Mucosa of descending colon (tissue), 3 donors: Measurements from ENCODE around the gene TRAF3. TPM values are rescaled to one million over a fixed set of nuclear protein-coding genes. Genes with fewer than 3 reads are reported as not detected.
A peak's percentile ranks its signal among the peaks of the same experiment; 100 is the strongest.

Experiments
- ATAC-seq: fragments of 200-7000 bp; cut with Tn5 transposase; one replicate; pipeline ENCODE4 v1.9.1; 2020; ENCODE audit warnings: mild to moderate bottlenecking, moderate library complexity
- DNase-seq, 3 donors: peaks; one replicate each; pipeline ENCODE4 v3.0.0-alpha.2; 2020
- H3K36me3 ChIP-seq: fragments of 200-600 bp; one replicate; pipeline ENCODE4 v1.8.0; 2021; ENCODE audit warnings: low read depth, mild to moderate bottlenecking
- H3K4me1 ChIP-seq: fragments of 200-600 bp; one replicate; pipeline ENCODE4 v1.8.0; 2021; ENCODE audit warnings: low read depth, mild to moderate bottlenecking
- H3K4me3 ChIP-seq: fragments of 200-600 bp; one replicate; pipeline ENCODE4 v1.8.0; 2021; ENCODE audit warnings: mild to moderate bottlenecking
- H3K9me3 ChIP-seq: fragments of 200-600 bp; one replicate; pipeline ENCODE4 v1.8.0; 2021; ENCODE audit warnings: mild to moderate bottlenecking
- intact Hi-C, 2 donors: fragments of 100-400 bp; cut with DNase I in 1 of 2; cut with micrococcal nuclease in 1 of 2; formaldehyde crosslinking; loops; one replicate each; pipeline versions ENCODE4 v1.11.0 to v1.11.1; 2022; cut with DNase I, micrococcal nuclease
- total RNA-seq, 3 donors: library from RNA; stranded (reverse); fragmentation: NEBNext Ultra II Directional in 2 of 3; extraction: Animal tissue kit (Norgen Biotek cat#: 25700) in 2 of 3; gene quantifications; one replicate each; pipeline versions ENCODE4 v1.2.1 to v1.2.4, GENCODE V29; 2021 to 2023
- TF ChIP-seq, protein P1 (sequence below): fragments of 200-600 bp; IDR thresholded peaks from one replicate; pipeline ENCODE4 v1.8.0; 2022; ENCODE audit warnings: antibody characterized with exemption, mild to moderate bottlenecking
- donor health status: DM: no; HTN: no; CAD: no; lungs with moderate emphysema.
- donor health status: DM: no; HTN: no; CAD: no.
- donor health status: DM: no; HTN: yes; CAD: no.

The TRAF3 gene
- total RNA-seq, 3 donors from 2014 or later: 20.9 to 36.0 (median 21.3) TPM

DNA sequence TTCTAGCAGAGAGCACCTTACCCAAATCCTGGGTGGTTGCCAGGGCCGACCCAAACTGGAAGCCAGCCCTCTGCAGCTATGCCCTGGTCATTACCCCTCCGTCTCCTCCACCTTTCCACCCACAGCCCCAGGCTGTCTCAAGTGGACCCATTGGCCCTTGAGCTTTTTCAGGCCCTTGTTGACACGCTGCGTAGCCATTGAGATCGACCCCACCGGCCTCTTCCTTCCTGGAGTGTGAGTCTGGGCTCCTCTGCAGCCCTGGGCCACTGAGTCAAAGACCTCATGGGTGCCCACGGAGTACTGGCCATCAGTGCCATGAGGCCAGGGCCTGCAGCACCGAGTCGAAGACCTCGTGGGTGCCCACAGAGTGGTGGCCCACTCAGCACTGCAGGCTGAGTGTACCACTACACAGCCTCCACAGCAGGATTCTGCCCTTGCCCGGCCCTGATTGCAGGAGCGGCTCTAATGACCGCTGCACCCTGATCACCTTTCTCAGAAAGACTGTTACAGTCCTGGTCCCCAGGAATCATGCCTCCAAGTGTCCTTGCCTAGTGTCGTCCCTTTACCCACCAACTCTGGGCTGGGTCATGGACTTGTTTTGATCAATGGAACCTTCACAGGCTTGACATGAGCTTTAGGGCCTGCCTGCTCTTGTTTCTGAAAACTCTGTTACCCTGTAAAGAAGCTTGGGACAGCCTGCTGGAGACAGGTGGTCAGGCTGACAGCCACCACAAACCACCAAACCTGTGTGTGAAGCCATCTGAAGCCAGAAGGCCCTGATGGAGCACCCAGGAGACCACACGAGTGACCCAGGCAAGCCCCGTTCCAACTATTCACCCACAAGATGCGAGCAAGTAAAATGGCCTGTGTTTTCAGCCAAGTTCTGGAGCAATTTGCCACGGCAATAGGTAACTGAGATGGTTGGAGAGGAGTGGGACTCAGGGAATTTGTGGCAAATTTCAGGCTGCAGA is 39.6 kb upstream of the TRAF3 start:
- no peak for ATAC-seq
- Histone ChIP-seq H3K4me1 (no peaks in the 10 kb centered on the region), H3K36me3 (no peaks in the 10 kb centered on the region), H3K9me3 (peaks cover 18% of the 10 kb centered on the region), H3K4me3 (no peak overlapping the region)
- intact Hi-C loops: no loop called here
- DNase-seq: no peak
- TF ChIP-seq, protein P1, sequence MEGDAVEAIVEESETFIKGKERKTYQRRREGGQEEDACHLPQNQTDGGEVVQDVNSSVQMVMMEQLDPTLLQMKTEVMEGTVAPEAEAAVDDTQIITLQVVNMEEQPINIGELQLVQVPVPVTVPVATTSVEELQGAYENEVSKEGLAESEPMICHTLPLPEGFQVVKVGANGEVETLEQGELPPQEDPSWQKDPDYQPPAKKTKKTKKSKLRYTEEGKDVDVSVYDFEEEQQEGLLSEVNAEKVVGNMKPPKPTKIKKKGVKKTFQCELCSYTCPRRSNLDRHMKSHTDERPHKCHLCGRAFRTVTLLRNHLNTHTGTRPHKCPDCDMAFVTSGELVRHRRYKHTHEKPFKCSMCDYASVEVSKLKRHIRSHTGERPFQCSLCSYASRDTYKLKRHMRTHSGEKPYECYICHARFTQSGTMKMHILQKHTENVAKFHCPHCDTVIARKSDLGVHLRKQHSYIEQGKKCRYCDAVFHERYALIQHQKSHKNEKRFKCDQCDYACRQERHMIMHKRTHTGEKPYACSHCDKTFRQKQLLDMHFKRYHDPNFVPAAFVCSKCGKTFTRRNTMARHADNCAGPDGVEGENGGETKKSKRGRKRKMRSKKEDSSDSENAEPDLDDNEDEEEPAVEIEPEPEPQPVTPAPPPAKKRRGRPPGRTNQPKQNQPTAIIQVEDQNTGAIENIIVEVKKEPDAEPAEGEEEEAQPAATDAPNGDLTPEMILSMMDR: no peak

DNA sequence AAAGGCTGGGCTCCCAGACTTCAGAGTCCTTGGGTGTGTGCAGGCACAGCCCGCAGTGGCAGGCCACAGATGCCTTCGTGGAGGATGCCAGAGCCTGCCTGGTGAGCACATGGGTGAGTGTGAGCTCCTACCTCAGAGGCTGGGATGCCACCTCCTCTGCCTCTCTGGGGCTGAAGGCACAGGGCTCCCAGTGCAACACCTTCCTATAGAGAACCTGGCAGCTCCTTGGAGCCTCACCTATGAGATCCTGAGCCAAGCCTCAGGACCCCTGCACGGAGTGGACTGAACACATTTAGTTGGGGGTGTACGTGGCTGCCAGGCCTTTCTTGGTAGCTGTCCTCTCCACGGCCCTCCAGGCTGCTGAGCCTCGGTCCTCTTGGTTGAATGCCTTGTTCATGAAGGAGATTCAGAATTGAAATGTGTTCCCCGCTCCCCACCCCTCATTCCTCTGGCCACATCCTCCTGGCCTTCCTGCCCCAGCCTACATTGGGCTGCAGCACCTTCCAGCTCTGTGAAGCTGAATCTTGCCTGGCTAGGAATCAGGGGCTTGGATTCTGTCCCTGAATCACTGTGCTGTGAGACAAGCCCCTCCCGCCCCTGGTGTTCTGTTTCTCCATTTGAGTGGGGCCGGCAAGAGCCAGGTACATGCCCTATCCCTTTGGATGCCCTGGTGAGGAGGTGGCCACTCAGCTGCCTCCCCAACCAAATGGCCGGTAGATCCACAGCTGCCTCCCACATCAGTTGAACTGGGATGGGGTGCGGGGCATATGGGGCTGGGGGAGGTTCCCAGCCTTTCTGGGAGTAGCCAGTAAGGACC is 38.7 kb upstream of the TRAF3 start:
- Histone ChIP-seq H3K9me3 (peaks cover 18% of the 10 kb centered on the region), H3K4me3 (no peak overlapping the region), H3K4me1 (no peaks in the 10 kb centered on the region), H3K36me3 (no peaks in the 10 kb centered on the region)
- no peak for DNase-seq
- TF ChIP-seq, protein P1: no peak
- intact Hi-C loops: no loop called here
- peak; percentile 14 for ATAC-seq

DNA sequence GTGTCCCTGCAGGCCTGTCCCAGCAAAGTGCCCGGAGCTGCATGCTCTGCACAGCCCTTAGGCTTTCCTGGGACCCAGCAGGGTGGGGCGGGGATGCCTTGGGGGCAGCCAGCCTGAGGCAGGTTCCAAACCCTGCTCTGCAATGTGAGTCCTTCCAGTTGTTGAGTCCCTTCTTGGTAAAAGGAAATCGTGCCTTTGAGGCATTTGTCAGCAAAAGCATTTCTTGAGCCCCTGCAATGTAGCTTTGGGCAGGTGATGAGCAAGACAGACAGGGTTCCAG is 38.1 kb upstream of the TRAF3 start:
- ATAC-seq (peak; percentile 13), DNase-seq (no peak)
- Histone ChIP-seq H3K4me3 (no peak overlapping the region), H3K4me1 (no peaks in the 10 kb centered on the region), H3K9me3 (peaks cover 18% of the 10 kb centered on the region), H3K36me3 (no peaks in the 10 kb centered on the region)
- TF ChIP-seq, protein P1: no peak
- intact Hi-C loops: no loop called here

DNA sequence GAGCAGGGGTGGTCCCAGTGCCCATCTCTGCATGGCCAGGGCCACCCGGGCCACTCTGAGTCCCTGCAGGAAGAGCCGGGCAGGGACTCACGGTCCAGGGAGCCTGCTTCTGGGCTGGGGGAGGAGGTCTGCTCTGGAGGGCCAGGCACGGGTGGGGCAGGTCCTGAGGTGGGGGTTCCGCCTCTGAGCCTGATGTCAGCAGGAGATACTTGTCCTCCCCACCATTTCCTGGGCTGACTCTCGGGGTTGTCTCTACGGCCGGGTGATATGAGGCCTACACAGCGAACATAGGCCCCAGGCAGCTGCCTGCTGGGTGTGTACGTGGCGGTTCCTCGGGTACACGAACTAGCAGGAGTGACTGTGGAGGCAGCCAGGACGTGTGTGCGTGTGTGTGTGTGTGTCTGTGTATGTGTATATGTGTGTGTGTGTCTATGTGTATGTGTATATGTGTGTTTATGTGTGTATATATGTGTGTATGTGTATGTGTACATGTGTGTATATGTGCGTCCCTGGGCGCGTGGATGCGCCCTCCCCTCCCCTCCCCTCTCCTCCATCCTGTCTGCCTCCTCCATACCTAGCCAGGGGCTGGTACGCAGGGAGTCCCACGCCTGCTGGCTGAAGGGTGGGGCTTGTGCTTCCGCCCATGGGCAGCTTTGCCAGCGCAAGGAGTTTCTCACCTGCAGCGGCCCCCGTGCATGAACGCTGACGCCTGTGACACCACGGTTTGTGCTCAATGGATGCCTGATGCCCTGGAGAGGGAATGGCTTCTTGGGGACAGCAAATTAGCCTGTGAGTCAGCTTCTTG is 30.4 kb upstream of the TRAF3 start:
- TF ChIP-seq, protein P1: no peak
- DNase-seq (peak in 1 of 3 donors; percentile 31), ATAC-seq (no peak)
- Histone ChIP-seq H3K9me3 (peaks cover 4% of the 10 kb centered on the region), H3K36me3 (no peaks in the 10 kb centered on the region), H3K4me3 (no peak overlapping the region), H3K4me1 (no peaks in the 10 kb centered on the region)
- intact Hi-C loops: no loop called here

DNA sequence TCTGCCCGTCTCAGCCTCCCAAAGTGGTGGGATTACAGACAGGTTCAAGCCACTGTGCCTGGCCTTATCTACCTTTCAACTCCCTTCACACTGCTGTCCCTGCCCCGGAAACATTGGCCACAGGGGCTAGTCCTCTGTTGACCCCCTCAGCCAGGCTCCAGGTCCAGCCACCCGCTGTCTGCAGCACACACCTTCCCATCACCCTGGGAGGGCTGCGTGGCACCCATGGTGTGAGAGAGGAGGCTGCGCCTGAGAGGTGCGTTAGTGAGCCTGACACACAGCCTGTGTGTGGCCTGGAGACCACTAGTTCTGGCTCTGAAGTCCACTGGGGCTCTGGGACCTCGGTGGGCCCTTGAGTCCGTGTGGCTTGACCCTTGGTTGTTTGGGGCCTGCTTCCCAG is 28.4 kb upstream of the TRAF3 start:
- ATAC-seq (no peak), DNase-seq (no peak)
- H3K9me3 ChIP-seq: no peaks in the 10 kb centered on the region
- no peaks in the 10 kb centered on the region for H3K36me3 ChIP-seq
- intact Hi-C loops: no loop called here
- H3K4me3 ChIP-seq: no peak overlapping the region
- H3K4me1 ChIP-seq: no peaks in the 10 kb centered on the region
- TF ChIP-seq, protein P1: no peak
